ENCODE data around the gene MOSPD3.

MOSPD3 gene

GRCh38 chr7:100572281-100572948 lies 39.9 kb upstream of the MOSPD3 start:
- Mint-ChIP-seq H3K36me3 (peaks cover 25% of the 10 kb centered on the region), H3K4me3 (no peak overlapping the region), H3K4me1 (peaks cover 22% of the 10 kb centered on the region), H3K27ac (no peak overlapping the region), H3K27me3 (no peaks in the 10 kb centered on the region), H3K9me3 (no peaks in the 10 kb centered on the region)
- ATAC-seq (ENCODE audit: low read depth) (no peak), DNase-seq (ENCODE audit: low spot score in 2 of 2) (no peak)

- Mint-ChIP-seq H3K4me3 (no peak overlapping the region), H3K27ac (no peak overlapping the region), H3K4me1 (peaks cover 17% of the 10 kb centered on the region), H3K36me3 (peaks cover 25% of the 10 kb centered on the region), H3K9me3 (no peaks in the 10 kb centered on the region), H3K27me3 (no peaks in the 10 kb centered on the region)
- DNase-seq (ENCODE audit: low spot score in 2 of 2) = no peak
- ATAC-seq (ENCODE audit: low read depth) = no peak
Measured at GRCh38 chr7:100572949-100573675, 39.2 kb upstream of the MOSPD3 start.

GRCh38 chr7:100573691-100574361 lies 38.5 kb upstream of the MOSPD3 start, which contains the start of gene SAP25:
TSS of gene SAP25 (minus strand) at chr7:100573900. CDS start at chr7:100573742, 158 bp downstream.
- no peaks in the 10 kb centered on the region for H3K9me3 Mint-ChIP-seq

GRCh38 chr7:100574362-100575205 lies 37.8 kb upstream of the MOSPD3 start:
- H3K27ac Mint-ChIP-seq = no peak overlapping the region
- H3K4me1 Mint-ChIP-seq = peaks cover 5% of the 10 kb centered on the region
- H3K4me3 Mint-ChIP-seq = no peak overlapping the region
- DNase-seq (ENCODE audit: low spot score in 2 of 2) = no peak
- no peaks in the 10 kb centered on the region for H3K27me3 Mint-ChIP-seq
- ATAC-seq (ENCODE audit: low read depth) = no peak
- H3K36me3 Mint-ChIP-seq = peaks cover 30% of the 10 kb centered on the region
- no peaks in the 10 kb centered on the region for H3K9me3 Mint-ChIP-seq

More at GRCh38 chr7:100573691-100574361, 38.5 kb upstream of the MOSPD3 start, which contains the start of gene SAP25:
- H3K4me1 Mint-ChIP-seq = peaks cover 13% of the 10 kb centered on the region
- H3K4me3 Mint-ChIP-seq = no peak within 1 kb of the TSS
- H3K27me3 Mint-ChIP-seq = no peaks in the 10 kb centered on the region
- no peak within 1 kb of the TSS for H3K27ac Mint-ChIP-seq
- DNase-seq (ENCODE audit: low spot score in 2 of 2) (no peak), ATAC-seq (ENCODE audit: low read depth) (no peak)
- H3K36me3 Mint-ChIP-seq = peaks cover 26% of the 10 kb centered on the region

GRCh38 chr7:100575206-100575631 lies 37.1 kb upstream of the MOSPD3 start:
- Mint-ChIP-seq H3K4me3 (no peak overlapping the region), H3K27ac (no peak overlapping the region), H3K36me3 (peaks cover 32% of the 10 kb centered on the region), H3K4me1 (peaks cover 4% of the 10 kb centered on the region), H3K27me3 (no peaks in the 10 kb centered on the region), H3K9me3 (no peaks in the 10 kb centered on the region)
- ATAC-seq (ENCODE audit: low read depth) (no peak), DNase-seq (ENCODE audit: low spot score in 2 of 2) (no peak)

- Mint-ChIP-seq H3K36me3 (peaks cover 32% of the 10 kb centered on the region), H3K4me1 (peaks cover 4% of the 10 kb centered on the region), H3K9me3 (no peaks in the 10 kb centered on the region), H3K27me3 (no peaks in the 10 kb centered on the region), H3K4me3 (no peak overlapping the region), H3K27ac (no peak overlapping the region)
- no peak for ATAC-seq (ENCODE audit: low read depth)
- no peak for DNase-seq (ENCODE audit: low spot score in 2 of 2)
Measured at GRCh38 chr7:100575746-100576383, 36.5 kb upstream of the MOSPD3 start.

- Mint-ChIP-seq H3K9me3 (no peaks in the 10 kb centered on the region), H3K36me3 (peaks cover 32% of the 10 kb centered on the region), H3K4me3 (no peak overlapping the region), H3K4me1 (peaks cover 4% of the 10 kb centered on the region), H3K27me3 (no peaks in the 10 kb centered on the region), H3K27ac (no peak overlapping the region)
- no peak for ATAC-seq (ENCODE audit: low read depth)
- no peak for DNase-seq (ENCODE audit: low spot score in 2 of 2)
Measured at GRCh38 chr7:100576384-100576993, 35.9 kb upstream of the MOSPD3 start.

GRCh38 chr7:100577103-100577502 lies 35.2 kb upstream of the MOSPD3 start:
- Mint-ChIP-seq H3K4me1 (peaks cover under 1% of the 10 kb centered on the region), H3K27me3 (no peaks in the 10 kb centered on the region), H3K27ac (no peak overlapping the region), H3K9me3 (no peaks in the 10 kb centered on the region), H3K4me3 (no peak overlapping the region), H3K36me3 (peaks cover 31% of the 10 kb centered on the region)
- DNase-seq (ENCODE audit: low spot score in 2 of 2) (no peak), ATAC-seq (ENCODE audit: low read depth) (no peak)

- DNase-seq (ENCODE audit: low spot score in 2 of 2) (no peak), ATAC-seq (ENCODE audit: low read depth) (no peak)
- H3K36me3 Mint-ChIP-seq = peaks cover 27% of the 10 kb centered on the region
- H3K4me3 Mint-ChIP-seq = no peak overlapping the region
- H3K9me3 Mint-ChIP-seq = no peaks in the 10 kb centered on the region
- H3K4me1 Mint-ChIP-seq = peaks cover 1% of the 10 kb centered on the region
- H3K27me3 Mint-ChIP-seq = no peaks in the 10 kb centered on the region
- H3K27ac Mint-ChIP-seq = no peak overlapping the region
Measured at GRCh38 chr7:100577507-100577906, 34.8 kb upstream of the MOSPD3 start.

GRCh38 chr7:100578246-100579183 lies 33.8 kb upstream of the MOSPD3 start:
- Mint-ChIP-seq H3K27ac (peak overlapping the region; percentile 63), H3K36me3 (peaks cover 27% of the 10 kb centered on the region)
- no peak for ATAC-seq (ENCODE audit: low read depth)

GRCh38 chr7:100580466-100581283 lies 31.7 kb upstream of the MOSPD3 start:
- no peak overlapping the region for H3K27ac Mint-ChIP-seq
- no peaks in the 10 kb centered on the region for H3K27me3 Mint-ChIP-seq
- H3K36me3 Mint-ChIP-seq = peaks cover 16% of the 10 kb centered on the region
- no peak overlapping the region for H3K4me3 Mint-ChIP-seq
- ATAC-seq (ENCODE audit: low read depth) (no peak), DNase-seq (ENCODE audit: low spot score in 2 of 2) (no peak)
- H3K9me3 Mint-ChIP-seq = no peaks in the 10 kb centered on the region
- H3K4me1 Mint-ChIP-seq = peaks cover 26% of the 10 kb centered on the region

More at GRCh38 chr7:100578246-100579183, 33.8 kb upstream of the MOSPD3 start:
- H3K9me3 Mint-ChIP-seq = no peaks in the 10 kb centered on the region
- no peak overlapping the region for H3K4me3 Mint-ChIP-seq
- H3K4me1 Mint-ChIP-seq = peaks cover 7% of the 10 kb centered on the region
- no peaks in the 10 kb centered on the region for H3K27me3 Mint-ChIP-seq
- no peak for DNase-seq (ENCODE audit: low spot score in 2 of 2)

Data from memory B cell (primary cell).